ENCODE results near the gene SYTL5. TPM values are rescaled to one million over a fixed set of nuclear protein-coding genes. Genes with fewer than 3 reads are reported as not detected.

SYTL5 gene
- total and polyA plus RNA-seq, 2 experiments from 2014 or later: 0.23 to 0.35 TPM

- H3K27me3 ChIP-seq (ENCODE audit: insufficient read depth): no peaks in the 10 kb centered on the region
- TF ChIP-seq JUNB (IDR thresholded peaks at IDR 0.05; ENCODE audit: unreplicated experiment) (no peak), CTCF (conservative IDR thresholded peaks at IDR 0.05; ENCODE audit: low read depth in 2 of 2) (no peak), NANOG (IDR thresholded peaks at IDR 0.05; ENCODE audit: borderline replicate concordance) (no peak), STAT1 (IDR thresholded peaks at IDR 0.05; ENCODE audit: unreplicated experiment) (no peak), ZNF114 (CRISPR knock-in tag; IDR thresholded peaks at IDR 0.05) (no peak), ZNF331 (CRISPR knock-in tag; IDR thresholded peaks at IDR 0.05; ENCODE audit: low read depth) (no peak), POLR2AphosphoS5 (IDR thresholded peaks at IDR 0.05; ENCODE audit: low read depth) (no peak), ZNF462 (CRISPR knock-in tag; IDR thresholded peaks at IDR 0.05) (no peak), EZH2 (IDR thresholded peaks at IDR 0.05; ENCODE audit: low read depth, unreplicated experiment) (no peak), CREB1 (CRISPR knock-in tag; IDR thresholded peaks at IDR 0.05; ENCODE audit: low read depth) (no peak), ETS1 (IDR thresholded peaks at IDR 0.05) (no peak), REST (IDR thresholded peaks at IDR 0.05; ENCODE audit: unreplicated experiment) (no peak), EZH2phosphoT487 (IDR thresholded peaks at IDR 0.05; ENCODE audit: unreplicated experiment) (no peak)
- H4K20me1 ChIP-seq (replicated peaks; ENCODE audit: insufficient read depth): no peaks in the 10 kb centered on the region
- no peaks in the 10 kb centered on the region for H3K4me1 ChIP-seq (ENCODE audit: insufficient read depth)
- H3K4me2 ChIP-seq: no peak overlapping the region
- no peaks in the 10 kb centered on the region for H3K79me2 ChIP-seq (replicated peaks; ENCODE audit: insufficient read depth)
- H3K27ac ChIP-seq (ENCODE audit: low read depth): no peak overlapping the region
- H3K36me3 Mint-ChIP-seq (ENCODE audit: low read depth): no peaks in the 10 kb centered on the region
- no peaks in the 10 kb centered on the region for H3K9me2 ChIP-seq (ENCODE audit: insufficient read depth)
- ATAC-seq (no peak), DNase-seq (ENCODE audit: low spot score) (no peak)
- no peak overlapping the region for H3K4me3 ChIP-seq
- no peaks in the 10 kb centered on the region for H3K9me3 Mint-ChIP-seq
- no peaks in the 10 kb centered on the region for H3K27me3 Mint-ChIP-seq (ENCODE audit: insufficient read depth, low read depth, poor library complexity)
- no peaks in the 10 kb centered on the region for H3K4me1 Mint-ChIP-seq
- no peaks in the 10 kb centered on the region for H3K36me3 ChIP-seq (ENCODE audit: insufficient read depth)
- no peak overlapping the region for H2AFZ ChIP-seq
- no peaks in the 10 kb centered on the region for H3F3A ChIP-seq (replicated peaks; ENCODE audit: low read depth)
- no peak overlapping the region for H3K27ac Mint-ChIP-seq
- no peak overlapping the region for H3K4me3 Mint-ChIP-seq
These were observed 62.9 kb downstream of the SYTL5 start for GRCh38 chrX:38069273-38069672.

All from GM23338 (cell line).